ENCODE results near the gene A3GALT2. TPM values are rescaled to one million over a fixed set of nuclear protein-coding genes. Genes with fewer than 3 reads are reported as not detected.
"Not testable (repeated sequence)": the region's sequence is repeated elsewhere in the genome, so short reads cannot be mapped to it uniquely, and the experiment has no call there.

A3GALT2 gene
- total and polyA plus RNA-seq, 12 donors: 0.25 TPM; not detected in 11

GRCh38 chr1:33295023-33295422, 25.9 kb downstream of the A3GALT2 start:
- DNase-seq (no peak), ATAC-seq (peak in 4 of 8 donors; percentile 2 to 25 (median 18))
- Histone ChIP-seq H3K4me1 (peaks cover 0 to 24% (median 14%) of the 10 kb centered on the region in 9 donors), H3K27me3 (no peaks in the 10 kb centered on the region), H3K9me3 (no peaks in the 10 kb centered on the region), H3K4me3 (no peak overlapping the region), H3K27ac (peak overlapping the region in 3 of 10 donors; percentile 7 to 24 (median 13)), H3K36me3 (peaks cover 0 to 74% (median 27%) of the 10 kb centered on the region in 9 donors)
- 83 to 86% methylated on average over 15 of the region's 15 CpGs for WGBS, 2 donors
- intact Hi-C loops (cut with DNase I): loop anchor here (1.0 to 10.0 kb wide), 16 partner anchors 52 to 320 kb away; partner anchors contain the start of gene ZSCAN20 (in 1 of the 10)
- no peak for TF ChIP-seq CTCF (IDR thresholded peaks at IDR 0.05)

GRCh38 chr1:33294071-33295010, 26.6 kb downstream of the A3GALT2 start:
- ATAC-seq (peak in 1 of 8 donors; percentile 11), DNase-seq (no peak)
- 82 to 83% methylated on average over 13 of the region's 13 CpGs for WGBS, 2 donors
- no peaks in the 10 kb centered on the region for H3K27me3 ChIP-seq
- no peak for TF ChIP-seq CTCF (IDR thresholded peaks at IDR 0.05)
- no peak overlapping the region for H3K27ac ChIP-seq
- peaks cover 0 to 67% (median 20%) of the 10 kb centered on the region in 9 donors for H3K36me3 ChIP-seq
- H3K9me3 ChIP-seq: no peaks in the 10 kb centered on the region
- no peak overlapping the region for H3K4me3 ChIP-seq
- H3K4me1 ChIP-seq: peaks cover 0 to 30% (median 18%) of the 10 kb centered on the region in 9 donors
- intact Hi-C loops (cut with DNase I): loop anchor here (1.0 to 10.0 kb wide), 16 partner anchors 53 to 320 kb away; partner anchors contain the start of gene ZSCAN20 (in 1 of the 10)

DNA sequence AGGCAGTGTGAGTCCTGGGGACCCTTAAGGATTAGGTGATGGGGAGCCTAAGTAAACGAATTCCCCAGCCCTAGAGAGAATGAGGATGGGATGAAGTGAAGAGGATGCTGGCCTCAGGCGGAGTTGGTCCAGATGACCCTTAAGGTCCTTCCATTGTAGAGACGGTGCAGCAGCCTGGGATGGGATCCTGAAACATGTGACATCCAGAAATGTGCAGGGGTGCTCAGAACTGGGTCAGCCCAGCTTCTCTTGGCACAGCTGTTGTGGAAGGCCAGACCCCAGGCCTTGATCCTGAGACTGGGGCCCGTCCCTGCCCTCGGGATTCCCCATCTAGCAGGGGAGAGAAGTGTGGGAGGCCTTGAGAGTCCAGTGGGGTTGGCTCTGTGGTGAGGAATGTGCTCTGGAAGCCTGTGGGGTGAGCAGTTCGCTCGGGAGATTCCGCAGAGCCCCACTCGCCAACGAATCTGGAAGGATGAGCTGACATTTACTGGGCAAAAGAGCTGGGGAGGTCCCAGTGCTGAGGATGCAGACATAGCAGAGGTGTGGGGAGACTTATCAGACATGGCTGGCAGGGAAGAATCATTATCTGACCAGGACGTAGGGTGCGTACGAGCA, 28.1 kb downstream of the A3GALT2 start:
- no peak for TF ChIP-seq CTCF (IDR thresholded peaks at IDR 0.05)
- ATAC-seq (peak in 1 of 8 donors; percentile 2), DNase-seq (no peak)
- Histone ChIP-seq H3K9me3 (no peaks in the 10 kb centered on the region), H3K27ac (peak overlapping the region in 3 of 10 donors; percentile 9 to 27 (median 11)), H3K36me3 (peaks cover 0 to 60% (median 14%) of the 10 kb centered on the region in 9 donors), H3K27me3 (no peaks in the 10 kb centered on the region), H3K4me3 (no peak overlapping the region), H3K4me1 (peaks cover 0 to 33% (median 15%) of the 10 kb centered on the region in 9 donors)
- intact Hi-C loops (cut with DNase I): loop anchor here in 4 of 10 donors (5.0 to 10.0 kb wide), 4 partner anchors 68 to 322 kb away; no protein-coding TSS in a partner anchor
- 72 to 73% methylated on average over 13 of the region's 13 CpGs for WGBS, 2 donors

DNA sequence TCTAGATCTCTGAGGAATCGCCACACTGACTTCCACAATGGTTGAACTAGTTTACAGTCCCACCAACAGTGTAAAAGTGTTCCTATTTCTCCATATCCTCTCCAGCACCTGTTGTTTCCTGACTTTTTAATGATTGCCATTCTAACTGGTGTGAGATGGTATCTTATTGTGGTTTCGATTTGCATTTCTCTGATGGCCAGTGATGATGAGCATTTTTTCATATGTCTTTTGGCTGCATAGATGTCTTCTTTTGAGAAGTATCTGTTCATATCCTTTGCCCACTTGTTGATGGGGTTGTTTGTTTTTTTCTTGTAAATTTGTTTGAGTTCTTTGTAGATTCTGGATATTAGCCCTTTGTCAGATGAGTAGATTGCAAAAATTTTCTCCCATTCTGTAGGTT, 30.3 kb downstream of the A3GALT2 start:
- not testable (repeated sequence) for H3K4me3 ChIP-seq, DNase-seq, ATAC-seq, H3K27me3 ChIP-seq, H3K9me3 ChIP-seq, H3K27ac ChIP-seq
- Histone ChIP-seq H3K4me1 (peaks cover 0 to 49% (median 19%) of the 10 kb centered on the region in 9 donors), H3K36me3 (peaks cover 0 to 58% (median 8%) of the 10 kb centered on the region in 9 donors)
- intact Hi-C loops (cut with DNase I): loop anchor here in 4 of 10 donors (5.0 to 10.0 kb wide), 4 partner anchors 66 to 324 kb away; no protein-coding TSS in a partner anchor
- 81 to 95% methylated on average over 1 of the region's 2 CpGs for WGBS, 2 donors
